Keratinocyte (primary cell): ENCODE data around the gene CLHC1. TPM values are rescaled to one million over a fixed set of nuclear protein-coding genes. Genes with fewer than 3 reads are reported as not detected.

Source experiments
- DNase-seq: peaks from one replicate; pipeline ENCODE4 v3.0.0-alpha.2; 2011; ENCODE audit warnings: low read depth, missing footprints, low spot score
- FAIRE-seq: peaks from 2 replicates; lab custom pipeline; 2011; peaks lifted over from hg19 to GRCh38; lab: Jason Lieb, UNC
- H2AFZ ChIP-seq: 2 replicates; pipeline ENCODE4 v1.6.0; 2012; ENCODE audit warnings: low read length, control low read depth, inconsistent platforms; ENCODE audit not compliant: control insufficient read depth
- H3K27ac ChIP-seq: 2 replicates; pipeline ENCODE4 v1.5.1; 2011; ENCODE audit warnings: low read length; ENCODE audit not compliant: control insufficient read depth, insufficient read depth
- H3K27me3 ChIP-seq: 3 replicates; pipeline ENCODE4 v1.6.0; 2011; ENCODE audit warnings: low read length; ENCODE audit not compliant: control insufficient read depth, insufficient read depth; ENCODE audit errors: extremely low read depth
- H3K36me3 ChIP-seq, 2 experiments: 2 replicates in 1 of 2; 3 replicates in 1 of 2; pipeline ENCODE4 v1.5.1; 2011; ENCODE audit warnings: low read length in 2 of 2, mild to moderate bottlenecking in 1 of 2; ENCODE audit not compliant: control insufficient read depth in 2 of 2, insufficient read depth in 2 of 2; ENCODE audit errors: extremely low read depth in 1 of 2
- H3K4me1 ChIP-seq: 3 replicates; pipeline ENCODE4 v1.5.1; 2011; ENCODE audit warnings: low read length; ENCODE audit not compliant: control insufficient read depth, insufficient read depth; ENCODE audit errors: extremely low read depth
- H3K4me2 ChIP-seq: 3 replicates; pipeline ENCODE4 v1.6.0; 2011; ENCODE audit warnings: low read depth, low read length; ENCODE audit not compliant: control insufficient read depth, insufficient read depth; ENCODE audit errors: extremely low read depth
- H3K4me3 ChIP-seq, 3 experiments: fragments of 200-600 bp in 1 of 3; sonication (generic) in 1 of 3; 2 replicates in 2 of 3; 3 replicates in 1 of 3; pipeline ENCODE4 v1.5.1; 2011 to 2016; ENCODE audit warnings: low read length in 3 of 3, mild to moderate bottlenecking in 3 of 3, control low read depth in 2 of 3, inconsistent platforms in 1 of 3, low read depth in 1 of 3, mixed read lengths in 1 of 3, mixed run types in 1 of 3, moderate library complexity in 1 of 3; ENCODE audit not compliant: control insufficient read depth in 2 of 3, insufficient read depth in 2 of 3; ENCODE audit errors: extremely low read depth in 1 of 3
- H3K79me2 ChIP-seq: 2 replicates; pipeline ENCODE4 v1.6.0; 2012; ENCODE audit warnings: low read length; ENCODE audit not compliant: control insufficient read depth, insufficient read depth
- H3K9ac ChIP-seq: 3 replicates; pipeline ENCODE4 v1.6.0; 2011; ENCODE audit warnings: low read length; ENCODE audit not compliant: control insufficient read depth, insufficient read depth; ENCODE audit errors: extremely low read depth
- H3K9me1 ChIP-seq: 3 replicates; pipeline ENCODE4 v1.6.0; 2011; ENCODE audit warnings: low read length; ENCODE audit not compliant: control insufficient read depth, insufficient read depth; ENCODE audit errors: extremely low read depth
- H3K9me3 ChIP-seq: 2 replicates; pipeline ENCODE4 v1.5.1; 2012; ENCODE audit warnings: low read depth, low read length; ENCODE audit not compliant: control insufficient read depth
- H4K20me1 ChIP-seq: 3 replicates; pipeline ENCODE4 v1.6.0; 2011; ENCODE audit warnings: low read length; ENCODE audit not compliant: control insufficient read depth, insufficient read depth; ENCODE audit errors: extremely low read depth
- EZH2 ChIP-seq: IDR thresholded peaks from one replicate; pipeline ENCODE4 v1.6.1; 2012; ENCODE audit warnings: inconsistent platforms, mild to moderate bottlenecking, low read length, moderate library complexity
- dilution Hi-C: fragments of 300-500 bp; cut with MboI; formaldehyde crosslinking; loops from one replicate; pipeline ENCODE4 v1.7.0; 2020; ENCODE audit warnings: low sequenced_read_pairs; ENCODE audit not compliant: extremely low pct_ligation_motif_present
- polyA plus RNA-seq, 5 experiments: library from polyadenylated mRNA; depleted of rRNA in 3 of 5; stranded (reverse) in 3 of 5; stranded (forward) in 1 of 5; unstranded in 1 of 5; fragments of >200 nt; gene quantifications; 1 replicate in 1 of 5; 2 replicates in 3 of 5; 3 replicates in 1 of 5; pipeline versions ENCODE4 v1.2.1 to v1.2.3, GENCODE V29; 2011 to 2012; ENCODE audit warnings: missing spikeins in 2 of 5, low read depth in 1 of 5, low replicate concordance in 1 of 5
- TF ChIP-seq, protein P1 (sequence below), 3 experiments: IDR thresholded peaks in 1 of 3; conservative IDR thresholded peaks in 1 of 3; optimal IDR thresholded peaks in 1 of 3; 2 replicates in 2 of 3; 3 replicates in 1 of 3; pipeline versions ENCODE3 to v1.5.1; 2011; ENCODE audit warnings: low read length in 3 of 3, mild to moderate bottlenecking in 3 of 3, moderate library complexity in 2 of 3, control low read depth in 1 of 3, inconsistent platforms in 1 of 3; ENCODE audit not compliant: insufficient read depth in 2 of 3; ENCODE audit errors: extremely low read depth in 1 of 3

Gene CLHC1
- polyA plus RNA-seq, 1 donor (not counting 4 experiments of a cell fraction or from before 2014, with no cell fraction given): 15.2 TPM

- no peak for FAIRE-seq
- Histone ChIP-seq H3K9me3 (no peaks in the 10 kb centered on the region), H3K79me2 (no peaks in the 10 kb centered on the region), H4K20me1 (no peaks in the 10 kb centered on the region), H3K27ac (no peak overlapping the region), H3K36me3 (no peaks in the 10 kb centered on the region), H3K9ac (no peak overlapping the region), H3K4me3 (no peak overlapping the region), H3K27me3 (no peaks in the 10 kb centered on the region), H2AFZ (no peak overlapping the region), H3K4me1 (no peaks in the 10 kb centered on the region), H3K4me2 (no peak overlapping the region), H3K9me1 (no peaks in the 10 kb centered on the region)
- TF ChIP-seq, protein P1, sequence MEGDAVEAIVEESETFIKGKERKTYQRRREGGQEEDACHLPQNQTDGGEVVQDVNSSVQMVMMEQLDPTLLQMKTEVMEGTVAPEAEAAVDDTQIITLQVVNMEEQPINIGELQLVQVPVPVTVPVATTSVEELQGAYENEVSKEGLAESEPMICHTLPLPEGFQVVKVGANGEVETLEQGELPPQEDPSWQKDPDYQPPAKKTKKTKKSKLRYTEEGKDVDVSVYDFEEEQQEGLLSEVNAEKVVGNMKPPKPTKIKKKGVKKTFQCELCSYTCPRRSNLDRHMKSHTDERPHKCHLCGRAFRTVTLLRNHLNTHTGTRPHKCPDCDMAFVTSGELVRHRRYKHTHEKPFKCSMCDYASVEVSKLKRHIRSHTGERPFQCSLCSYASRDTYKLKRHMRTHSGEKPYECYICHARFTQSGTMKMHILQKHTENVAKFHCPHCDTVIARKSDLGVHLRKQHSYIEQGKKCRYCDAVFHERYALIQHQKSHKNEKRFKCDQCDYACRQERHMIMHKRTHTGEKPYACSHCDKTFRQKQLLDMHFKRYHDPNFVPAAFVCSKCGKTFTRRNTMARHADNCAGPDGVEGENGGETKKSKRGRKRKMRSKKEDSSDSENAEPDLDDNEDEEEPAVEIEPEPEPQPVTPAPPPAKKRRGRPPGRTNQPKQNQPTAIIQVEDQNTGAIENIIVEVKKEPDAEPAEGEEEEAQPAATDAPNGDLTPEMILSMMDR (optimal IDR thresholded peaks at IDR 0.05 in 1 of 3, IDR thresholded peaks at IDR 0.05 in 1 of 3, conservative IDR thresholded peaks at IDR 0.05 in 1 of 3; ENCODE audit: extremely low read depth in 1 of 3, insufficient read depth in 2 of 3, low read length in 3 of 3): no peak
- TF ChIP-seq EZH2: no peak
- dilution Hi-C loops: no loop called here
- no peak for DNase-seq
Observed at GRCh38 chr2:55140316-55141219, 91.5 kb downstream of the CLHC1 start.

GRCh38 chr2:55139305-55139704, 92.8 kb downstream of the CLHC1 start:
- Histone ChIP-seq H3K27me3 (no peaks in the 10 kb centered on the region), H3K4me3 (no peak overlapping the region), H3K9me1 (no peaks in the 10 kb centered on the region), H3K9me3 (no peaks in the 10 kb centered on the region), H3K4me1 (peaks cover 1% of the 10 kb centered on the region), H3K36me3 (no peaks in the 10 kb centered on the region), H3K79me2 (no peaks in the 10 kb centered on the region), H3K9ac (no peak overlapping the region), H2AFZ (no peak overlapping the region), H3K27ac (no peak overlapping the region), H4K20me1 (no peaks in the 10 kb centered on the region), H3K4me2 (no peak overlapping the region)
- no peak for TF ChIP-seq EZH2
- TF ChIP-seq, protein P1 (optimal IDR thresholded peaks at IDR 0.05 in 1 of 3, IDR thresholded peaks at IDR 0.05 in 1 of 3, conservative IDR thresholded peaks at IDR 0.05 in 1 of 3; ENCODE audit: extremely low read depth in 1 of 3, insufficient read depth in 2 of 3, low read length in 3 of 3): no peak
- dilution Hi-C loops: no loop called here
- no peak for DNase-seq
- no peak for FAIRE-seq
